HG03439 (cell line): ENCODE results near the gene PIN1.
"Not testable (repeated sequence)": the region's sequence is repeated elsewhere in the genome, so short reads cannot be mapped to it uniquely, and the experiment has no call there.

Experiments
- ATAC-seq: cut with Tn5 transposase; IDR thresholded peaks from one replicate; pipeline ENCODE4 v1.9.1; 2021; ENCODE audit warnings: mild to moderate bottlenecking, moderate library complexity; ENCODE audit not compliant: unreplicated experiment

Gene PIN1

GRCh38 chr19:9834726-9835506 is at the start of gene PIN1:
TSS of gene PIN1 (plus strand) at chr19:9835318. CDS start at chr19:9835345, 27 bp downstream.
- peak; percentile 93 for ATAC-seq

DNA sequence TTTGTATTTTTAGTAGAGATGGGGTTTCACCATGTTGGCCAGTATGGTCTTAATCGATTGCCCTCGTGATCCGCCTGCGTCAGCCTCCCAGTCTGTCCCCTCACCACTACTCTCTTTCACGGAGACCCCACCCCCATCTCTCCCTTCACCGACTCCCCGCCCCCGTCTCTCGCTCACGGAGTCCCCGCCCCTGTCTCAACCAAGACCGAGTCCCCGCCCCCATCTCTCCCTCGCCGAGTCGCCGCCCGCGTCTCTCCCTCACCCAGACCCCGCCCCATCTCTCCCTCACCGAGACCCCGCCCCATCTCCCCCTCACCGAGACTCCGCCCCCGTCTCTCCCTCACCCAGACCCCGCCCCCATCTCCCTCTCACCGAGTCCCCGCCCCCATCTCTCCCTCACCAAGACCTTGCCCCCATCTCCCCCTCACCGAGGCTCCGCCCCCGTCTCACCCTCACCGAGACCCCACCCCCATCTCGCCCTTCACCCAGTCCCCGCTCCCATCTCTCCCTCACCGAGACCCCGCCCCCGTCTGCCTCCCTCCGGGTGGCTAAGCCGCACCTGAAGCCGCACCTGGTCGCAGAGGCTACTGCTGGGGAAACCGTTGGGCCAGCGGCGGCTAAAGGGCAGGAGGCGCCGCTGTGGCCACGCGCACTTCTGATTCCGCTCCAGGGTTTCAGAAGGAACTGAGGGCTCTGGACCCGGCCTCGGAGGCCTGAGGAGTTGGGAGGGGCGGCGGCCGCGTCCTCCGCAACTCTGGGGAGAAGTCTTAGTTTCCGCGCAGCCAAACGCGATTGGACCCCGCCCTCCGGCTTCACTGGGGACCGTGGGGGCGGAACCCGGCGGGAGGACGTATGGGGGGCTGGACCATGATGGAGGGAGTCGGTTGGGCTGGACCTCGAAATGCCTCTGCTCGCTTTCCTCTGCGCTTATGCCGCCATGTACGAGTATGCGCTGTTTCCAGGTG is 49.5 kb upstream of the PIN1 start:
- peak; percentile 66 for ATAC-seq

DNA sequence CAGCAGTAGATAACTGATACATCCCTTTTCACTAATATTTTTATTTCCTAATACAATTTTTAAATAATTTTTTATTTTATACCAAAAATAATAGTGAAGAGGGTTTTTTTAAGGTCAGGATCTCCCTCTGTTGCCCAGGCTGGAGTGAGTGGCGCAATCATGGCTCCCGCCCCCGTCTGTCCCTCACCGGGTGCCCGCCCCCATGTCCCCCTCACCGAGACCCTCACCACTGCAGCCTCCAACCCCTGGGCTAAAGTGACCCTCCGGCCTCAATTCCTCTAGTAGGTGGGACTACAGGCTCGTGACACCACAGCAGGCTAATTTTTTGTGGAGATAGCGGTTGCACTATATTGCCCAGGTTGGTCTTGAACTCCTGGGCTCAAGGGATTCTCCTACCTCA is 48.8 kb upstream of the PIN1 start:
- ATAC-seq = no peak

- ATAC-seq = no peak
Observed at GRCh38 chr19:9786819-9787218, 48.3 kb upstream of the PIN1 start.

DNA sequence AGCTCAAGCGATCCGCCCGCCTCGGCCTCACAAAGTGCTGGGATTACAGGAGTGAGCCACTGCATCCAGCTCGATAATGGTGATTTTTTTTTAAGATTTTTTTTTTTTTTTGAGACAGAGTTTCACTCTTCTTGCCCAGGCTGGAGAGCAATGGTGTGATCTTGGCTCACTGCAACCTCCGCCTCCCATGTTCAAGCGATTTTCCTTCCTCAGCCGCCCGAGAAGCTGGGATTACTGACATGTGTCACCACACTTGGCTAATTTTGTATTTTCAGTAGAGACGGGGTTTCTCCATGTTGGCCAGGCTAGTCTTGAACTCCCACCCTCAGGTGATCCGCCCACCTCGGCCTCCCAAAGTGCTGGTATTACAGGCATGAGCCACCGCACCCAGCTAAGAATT is 46.5 kb upstream of the PIN1 start:
- not testable (repeated sequence) for ATAC-seq

- no peak for ATAC-seq
Observed at GRCh38 chr19:9789066-9789465, 46.1 kb upstream of the PIN1 start.

DNA sequence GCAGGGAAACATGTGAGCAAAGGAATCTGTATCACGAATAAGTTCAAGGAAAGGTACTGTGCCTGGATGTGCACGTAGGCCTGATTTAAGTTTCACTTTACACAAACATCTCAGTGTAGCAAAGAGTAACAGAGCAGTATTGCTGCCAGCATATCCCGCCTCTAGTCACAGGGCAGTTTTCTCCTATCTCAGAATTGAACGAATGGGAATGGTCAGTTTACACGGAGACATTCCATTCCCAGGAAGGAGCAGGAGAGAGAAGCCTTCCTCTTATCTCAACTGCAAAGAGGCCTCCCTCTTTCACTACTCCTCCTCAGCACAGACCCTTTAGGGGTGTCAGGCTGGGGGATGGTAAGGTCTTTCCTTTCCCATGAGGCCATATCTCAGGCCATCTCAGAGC is 45.5 kb upstream of the PIN1 start:
- not testable (repeated sequence) for ATAC-seq

DNA sequence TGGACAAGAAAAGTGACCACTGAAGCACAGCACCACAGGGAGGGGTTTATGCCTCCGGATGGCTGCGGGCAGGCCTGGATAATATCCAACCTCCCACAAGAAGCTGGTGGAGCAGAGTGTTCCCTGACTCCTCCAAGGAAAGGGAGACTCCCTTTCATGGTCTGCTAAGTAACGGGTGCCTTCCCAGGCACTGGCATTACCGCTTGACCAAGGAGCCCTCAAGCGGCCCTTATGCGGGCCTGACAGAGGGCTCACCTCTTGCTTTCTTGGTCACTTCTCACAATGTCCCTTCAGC is 44.1 kb upstream of the PIN1 start:
- ATAC-seq = not testable (repeated sequence)

GRCh38 chr19:9791552-9792205 is 43.4 kb upstream of the PIN1 start:
- no peak for ATAC-seq

GRCh38 chr19:9792206-9793070 is 42.7 kb upstream of the PIN1 start:
- ATAC-seq = no peak

- no peak for ATAC-seq
Observed at GRCh38 chr19:9793071-9793591, 42.0 kb upstream of the PIN1 start.

DNA sequence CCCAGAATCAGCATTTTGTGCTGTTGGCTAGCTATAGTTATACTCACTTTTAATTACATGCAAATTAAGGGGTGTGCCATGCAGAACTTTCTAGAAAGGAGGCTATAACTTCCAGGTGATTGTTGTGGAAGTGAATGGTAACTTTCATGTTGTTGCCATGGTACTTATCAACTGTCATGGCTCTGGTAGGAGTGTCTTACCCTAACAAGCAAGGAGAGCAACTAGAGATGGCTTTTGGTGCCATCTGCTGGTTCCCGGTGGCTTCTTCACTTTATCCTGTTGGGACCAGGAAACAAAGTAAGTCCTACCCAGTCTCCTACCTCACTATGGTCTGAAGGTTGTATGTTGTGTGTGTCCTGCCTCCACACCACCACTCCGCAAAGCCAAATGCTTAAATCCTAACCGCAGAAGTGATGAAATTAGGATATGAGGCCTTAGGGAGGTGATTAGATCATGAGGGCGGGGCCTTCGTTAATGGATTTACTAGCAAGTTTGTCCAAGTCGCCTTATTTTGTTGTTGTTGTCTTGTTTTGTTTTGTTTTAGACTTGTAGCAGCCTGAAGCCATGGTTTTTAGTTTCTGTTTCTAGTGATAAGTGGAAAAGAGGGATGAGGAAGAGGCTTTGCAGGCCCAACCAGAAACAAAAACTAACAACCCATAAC is 38.9 kb upstream of the PIN1 start:
- ATAC-seq = peak; percentile 56

DNA sequence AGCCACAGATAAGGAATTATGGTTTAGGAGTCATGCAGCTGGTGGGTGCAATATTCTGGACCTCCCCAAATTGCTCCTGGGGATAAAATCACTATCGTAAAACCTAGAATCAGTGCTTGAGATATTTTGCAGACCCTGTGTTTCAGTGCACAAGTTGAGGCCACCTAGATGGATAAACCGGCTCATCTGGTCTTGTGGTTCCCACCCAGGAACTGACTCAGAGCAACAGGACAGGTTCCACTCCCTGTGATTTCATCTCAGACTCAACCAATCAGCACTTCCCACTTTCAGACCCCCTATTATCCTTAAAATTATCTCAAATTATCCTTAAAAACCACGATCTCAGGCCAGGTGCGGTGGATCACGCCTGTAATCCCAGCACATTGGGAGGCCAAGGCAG is 37.2 kb upstream of the PIN1 start:
- ATAC-seq = no peak

- ATAC-seq = no peak
Observed at GRCh38 chr19:9799162-9799561, 36.0 kb upstream of the PIN1 start.

DNA sequence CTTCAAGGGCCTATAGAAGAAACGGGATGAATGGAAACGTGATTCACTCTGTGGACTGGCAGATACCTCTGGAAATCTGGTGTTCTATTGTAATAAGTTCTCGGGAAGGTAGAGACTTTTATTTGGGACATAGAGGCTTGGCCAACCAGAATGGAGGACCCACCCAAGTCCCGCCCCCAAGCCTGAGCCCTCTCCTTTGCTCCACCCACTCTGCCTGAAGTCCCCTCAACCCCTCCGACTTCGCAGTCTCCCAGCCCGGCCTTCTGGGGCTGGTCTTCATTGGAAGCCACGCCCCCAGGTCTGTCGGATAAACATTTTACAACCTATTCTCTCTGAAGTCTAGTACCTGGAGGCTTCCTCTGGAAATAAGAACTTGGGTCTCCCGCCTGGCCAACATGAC is 33.1 kb upstream of the PIN1 start:
- no peak for ATAC-seq

- ATAC-seq = no peak
Observed at GRCh38 chr19:9806803-9807202, 28.3 kb upstream of the PIN1 start.

- no peak for ATAC-seq
Observed at GRCh38 chr19:9808855-9809824, 26.0 kb upstream of the PIN1 start.

GRCh38 chr19:9811139-9811538 is 24.0 kb upstream of the PIN1 start:
- no peak for ATAC-seq
